Inflammatory macrophage (primary cell): Measurements from ENCODE around the gene SPATA9.
"Not testable (repeated sequence)": the region's sequence is repeated elsewhere in the genome, so short reads cannot be mapped to it uniquely, and the experiment has no call there.

Experiments
- DNase-seq, 2 donors: peaks; one replicate each; pipeline ENCODE4 v3.0.0-alpha.2; 2020 to 2022

Gene SPATA9

DNA sequence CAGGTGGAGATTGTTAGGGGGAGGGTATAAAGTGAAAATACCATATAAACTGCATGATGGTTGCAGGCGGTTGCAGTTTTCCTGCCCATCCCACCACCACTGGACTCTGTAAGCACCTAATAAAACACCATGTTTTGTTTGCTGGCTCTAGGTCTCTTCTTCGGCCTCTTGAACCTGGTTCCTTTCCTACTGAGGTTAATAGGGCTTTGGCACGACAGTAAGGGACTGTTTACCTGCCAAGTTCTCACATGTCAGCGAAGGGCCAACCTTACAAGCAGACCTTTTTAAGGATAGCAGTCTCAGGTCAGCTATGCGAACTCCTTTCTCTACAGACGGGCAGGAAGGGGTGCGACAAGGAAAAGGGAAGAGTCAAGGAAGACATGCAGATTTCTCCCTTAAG is 39.6 kb downstream of the SPATA9 start:
- no peak for DNase-seq

DNA sequence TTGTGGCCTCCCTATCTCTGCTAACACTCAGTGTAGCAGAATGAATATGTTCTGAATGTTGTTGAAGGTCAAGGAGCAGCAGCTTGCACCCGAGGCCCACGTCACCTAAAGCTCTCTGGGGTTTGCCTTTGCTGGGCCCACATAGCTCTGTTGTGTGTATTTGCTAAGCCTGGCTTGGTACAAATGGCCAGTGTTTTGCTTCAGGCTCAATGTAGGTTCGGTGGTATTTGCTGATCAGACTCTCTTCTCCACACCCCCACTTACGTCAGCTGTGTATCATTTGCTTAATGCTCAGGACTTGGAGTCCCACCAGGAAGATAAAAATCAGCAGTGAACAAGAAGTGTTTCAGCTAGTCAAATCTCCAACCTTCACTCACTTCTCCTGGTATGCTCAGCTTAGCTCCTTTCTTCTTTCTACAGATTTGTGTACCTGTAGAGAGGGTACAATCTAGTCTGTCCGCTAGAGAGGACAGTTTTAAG is 41.0 kb downstream of the SPATA9 start:
- no peak for DNase-seq

DNA sequence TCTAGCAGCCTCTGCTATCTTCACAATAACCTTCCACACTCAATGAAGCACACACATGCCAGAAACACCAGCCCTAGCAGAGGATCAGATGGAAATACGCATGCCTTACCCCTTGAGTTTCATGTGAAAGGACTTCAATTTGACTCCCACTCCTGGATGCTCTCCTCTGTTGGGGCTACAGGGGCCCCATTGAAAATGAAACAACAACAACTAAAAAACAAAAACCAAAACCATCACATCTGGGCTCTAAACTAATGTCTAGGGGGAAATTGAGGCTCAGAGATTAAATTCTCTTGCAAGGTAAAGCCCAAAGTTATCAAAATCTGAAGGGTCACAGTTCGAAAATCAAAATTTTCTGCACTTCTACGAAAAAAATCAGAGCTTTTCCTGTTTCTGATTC is 44.2 kb downstream of the SPATA9 start:
- no peak for DNase-seq

DNA sequence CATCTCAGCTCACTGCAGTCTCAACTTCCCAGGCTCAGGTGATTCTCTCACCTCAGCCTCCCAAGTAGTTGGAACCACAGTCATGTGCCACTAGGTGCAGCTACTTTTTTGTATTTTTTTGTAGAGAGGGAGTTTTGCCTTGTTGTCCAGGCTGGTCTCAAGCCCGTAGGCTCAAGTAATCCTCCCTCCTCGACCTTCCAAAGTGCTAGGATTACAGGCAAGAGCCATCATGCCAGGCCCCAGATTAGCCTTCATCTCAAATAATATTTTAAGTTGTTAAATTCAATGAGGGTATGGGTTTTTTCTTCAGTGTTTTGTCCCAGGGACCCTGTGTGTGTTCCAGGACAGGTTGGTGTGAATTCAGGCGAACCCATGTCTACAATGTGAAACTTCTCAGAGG is 48.7 kb downstream of the SPATA9 start:
- no peak for DNase-seq

DNA sequence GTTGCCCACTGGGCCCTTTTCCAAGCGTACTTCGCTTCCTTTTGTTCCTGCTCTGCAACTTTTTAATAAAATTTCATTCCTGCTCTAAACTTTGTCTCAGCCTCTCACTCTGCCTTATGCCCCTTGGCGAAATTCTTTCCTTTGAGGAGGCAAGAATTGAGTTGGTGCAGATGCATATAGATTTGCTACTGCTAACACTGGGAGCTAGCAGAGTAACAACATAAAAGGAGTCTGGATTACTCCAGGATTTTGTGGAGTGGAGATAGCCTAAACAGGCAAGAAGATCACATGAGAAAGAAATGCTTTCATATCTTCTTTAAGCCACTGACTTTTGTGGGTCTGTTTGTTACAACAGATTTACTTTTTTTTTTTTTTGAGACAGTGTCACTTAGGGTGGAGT is 49.1 kb downstream of the SPATA9 start:
- no peak for DNase-seq

DNA sequence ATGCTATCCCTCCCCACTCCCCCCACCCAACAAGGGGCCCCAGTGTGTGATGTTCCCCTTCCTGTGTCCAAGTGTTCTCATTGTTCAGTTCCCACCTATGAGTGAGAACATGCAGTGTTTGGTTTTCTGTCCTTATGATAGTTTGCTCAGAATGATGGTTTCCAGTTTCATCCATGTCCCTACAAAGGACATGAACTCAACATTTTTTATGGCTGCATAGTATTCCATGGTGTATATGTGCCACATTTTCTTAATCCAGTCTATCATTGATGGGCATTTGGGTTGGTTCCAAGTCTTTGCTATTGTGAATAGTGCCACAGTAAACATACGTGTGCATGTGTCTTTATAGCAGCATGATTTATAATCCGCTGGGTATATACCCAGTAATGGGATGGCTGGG is 49.8 kb downstream of the SPATA9 start:
- not testable (repeated sequence) for DNase-seq

DNA sequence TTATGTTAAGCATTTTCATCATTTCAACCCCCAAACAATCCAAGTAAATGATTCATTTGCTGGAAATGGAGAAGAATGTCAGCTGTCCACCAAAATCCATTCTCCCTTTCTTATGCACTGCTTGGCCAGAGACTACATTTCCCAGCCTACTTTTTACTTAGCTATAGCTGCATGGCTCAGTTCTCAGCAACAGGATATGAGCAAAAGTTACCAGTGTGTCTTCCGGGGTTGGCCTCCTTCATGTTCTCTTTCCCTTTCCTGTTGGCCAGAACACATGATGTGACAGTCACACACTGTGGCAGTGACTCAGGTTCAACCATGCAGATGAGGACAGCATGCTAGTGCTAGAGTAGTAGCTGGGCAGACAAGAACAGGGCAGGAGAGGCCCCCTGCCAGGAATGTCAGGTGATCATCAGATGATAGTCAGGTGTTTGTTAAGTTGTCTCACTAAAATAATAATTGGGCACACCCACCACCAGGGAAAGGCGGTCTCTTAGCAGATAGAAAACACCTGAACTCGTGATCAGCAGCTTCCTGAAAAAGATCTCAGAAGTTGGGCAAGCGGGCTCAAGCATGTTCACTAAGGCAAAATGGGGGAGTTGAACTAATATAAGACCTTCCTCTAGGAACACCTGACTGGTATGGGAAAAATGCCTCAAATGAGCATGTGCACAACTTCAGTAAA is 50.7 kb downstream of the SPATA9 start:
- peak; percentile 82 to 87 for DNase-seq

DNA sequence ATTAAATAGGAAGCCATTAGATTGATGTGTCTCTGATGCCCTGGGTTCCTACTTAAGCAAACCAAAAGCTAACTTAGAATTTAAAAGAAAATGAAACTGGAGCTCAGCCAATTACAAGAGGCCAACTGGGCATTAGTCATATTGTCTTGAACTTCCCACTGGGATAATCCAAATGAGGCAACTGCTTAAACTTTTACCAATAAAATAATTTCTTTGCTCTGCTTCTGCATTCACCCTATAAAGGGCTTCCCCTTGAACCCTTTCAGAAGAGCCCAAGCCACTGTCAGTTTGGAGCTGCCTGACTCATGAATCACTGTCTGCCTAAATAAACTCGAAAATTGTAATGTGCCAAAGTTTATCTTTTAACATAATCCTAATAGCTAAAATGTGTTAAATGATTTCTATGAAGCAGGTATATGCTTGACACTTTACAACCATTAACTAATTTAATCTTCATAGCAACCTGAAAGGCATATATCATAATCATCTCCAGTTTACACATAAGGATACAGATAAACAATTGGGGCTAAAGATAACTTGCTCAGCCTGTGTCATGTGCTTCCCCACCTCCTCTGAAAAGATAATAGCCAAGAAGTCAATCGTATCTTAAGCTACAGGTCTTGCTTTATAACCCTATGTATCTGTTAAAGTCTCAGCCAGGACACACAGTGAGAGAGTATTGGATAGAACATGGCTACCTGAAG is 51.4 kb downstream of the SPATA9 start:
- DNase-seq: peak in 1 of 2 donors; percentile 32

DNA sequence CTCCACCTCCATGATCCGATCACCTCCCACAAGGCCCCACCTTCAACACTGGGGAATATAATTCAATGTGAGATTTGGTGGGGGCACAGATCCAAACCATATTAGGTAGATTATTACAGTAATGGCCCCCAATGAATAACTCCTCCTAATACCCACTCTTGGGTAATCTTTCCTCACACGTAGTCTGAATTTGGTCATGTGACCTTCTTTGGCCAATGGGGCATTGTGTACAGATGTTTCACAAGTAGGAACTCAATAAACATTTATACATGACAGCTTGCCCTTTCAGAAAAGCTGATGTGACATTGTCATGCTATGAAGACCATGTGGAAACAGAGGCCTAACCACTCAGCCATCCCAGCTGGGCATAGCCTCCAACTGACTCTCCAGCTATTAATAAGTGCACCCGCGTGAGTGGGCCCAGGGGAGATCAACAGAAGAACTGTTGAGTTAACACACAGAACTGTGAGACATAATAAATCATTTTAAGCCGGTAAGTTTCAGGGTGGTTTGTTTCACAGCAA is 52.3 kb downstream of the SPATA9 start:
- DNase-seq: no peak

DNA sequence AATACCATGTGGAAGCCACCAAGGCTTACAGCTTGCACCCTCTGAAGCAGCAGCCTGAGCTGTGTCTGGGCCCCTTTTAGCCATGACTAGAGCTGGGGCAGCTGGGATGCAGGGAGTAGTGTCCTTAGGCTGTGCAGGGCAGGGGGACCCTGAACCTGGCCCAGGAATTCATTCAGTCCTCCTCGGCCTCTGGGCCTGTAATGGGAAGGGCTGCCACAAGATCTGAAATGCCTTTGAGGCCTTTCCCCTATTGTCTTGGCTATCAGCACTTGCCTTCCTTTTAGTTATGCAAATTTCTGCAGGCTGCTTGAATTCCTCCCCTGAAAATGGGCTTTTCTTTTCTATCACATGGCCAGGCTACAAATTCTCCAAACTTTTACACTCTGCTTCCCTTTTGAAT is 53.9 kb downstream of the SPATA9 start:
- DNase-seq: no peak

DNA sequence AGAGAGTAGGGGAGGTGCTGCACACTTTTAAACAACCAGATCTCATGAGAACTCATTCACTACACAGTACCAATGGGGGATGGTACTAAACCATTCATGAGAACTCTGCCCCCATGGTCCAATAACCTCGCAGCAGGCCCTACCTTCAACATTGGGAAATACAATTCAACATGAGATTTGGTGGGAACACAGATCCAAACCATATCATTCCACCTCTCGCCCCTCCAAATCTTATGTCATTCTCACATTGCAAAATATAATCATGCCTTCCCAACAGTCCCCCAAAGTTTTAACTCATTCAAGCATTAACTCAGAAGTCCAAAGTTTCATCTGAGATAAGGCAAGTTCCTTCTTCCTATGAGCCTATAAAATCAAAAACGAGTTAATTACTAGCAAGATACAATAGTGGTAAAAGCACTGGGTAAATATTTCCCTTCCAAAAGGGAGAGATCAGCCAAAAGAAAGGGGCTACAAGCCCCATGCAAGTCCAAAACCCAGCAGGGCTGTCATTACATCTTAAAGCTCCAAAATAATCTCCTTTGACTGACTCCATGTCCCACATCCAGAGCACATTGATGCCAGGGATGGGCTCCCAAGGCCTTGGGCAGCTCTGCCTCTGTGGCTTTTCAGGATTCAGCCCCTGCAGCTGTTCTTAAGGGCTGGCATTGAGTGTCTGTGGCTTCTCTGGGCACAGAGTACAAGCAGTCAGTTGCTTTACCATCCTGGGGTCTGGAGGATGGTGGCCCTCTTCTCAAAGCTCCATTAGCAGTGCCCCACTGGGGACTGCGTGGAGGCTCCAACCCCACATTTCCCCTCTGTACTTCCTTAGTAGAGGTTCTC is 54.6 kb downstream of the SPATA9 start:
- DNase-seq: no peak

DNA sequence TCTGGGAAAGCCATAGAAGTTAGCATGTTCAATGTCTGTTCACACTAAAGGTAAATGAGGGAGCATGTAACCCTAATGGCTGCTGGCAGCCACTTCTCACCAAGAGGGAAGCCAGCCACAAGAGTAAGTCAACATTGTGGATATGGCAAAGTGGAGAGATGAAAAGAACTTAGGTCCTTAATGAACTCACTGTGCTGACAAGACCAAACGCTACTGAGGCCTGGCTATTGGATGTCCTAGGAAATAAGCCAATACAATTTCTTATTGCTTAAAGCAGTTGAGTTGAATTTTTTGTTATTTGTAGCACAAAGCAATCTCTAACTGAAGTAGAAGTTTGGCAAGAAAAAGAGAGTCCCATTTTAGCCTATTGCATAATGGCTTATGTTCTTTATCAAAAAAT is 56.1 kb downstream of the SPATA9 start:
- no peak for DNase-seq

DNA sequence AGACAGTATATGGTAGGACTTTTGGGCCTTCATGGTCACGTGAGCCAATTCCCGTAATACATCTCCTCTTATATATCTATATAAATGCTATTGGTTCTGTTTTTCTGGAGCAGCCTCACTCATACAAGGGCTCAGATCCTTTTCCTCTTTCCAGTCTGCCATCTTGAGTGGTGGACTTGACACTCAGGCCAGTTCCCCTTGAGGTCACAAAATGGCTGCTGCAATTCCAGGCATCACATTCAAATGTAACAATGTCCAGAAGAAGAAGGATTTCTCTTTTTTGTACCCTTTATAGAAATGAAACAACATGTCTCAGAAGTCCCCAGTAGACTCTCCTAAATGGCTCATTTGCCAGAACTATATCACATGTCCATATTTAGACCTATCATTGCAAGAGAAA is 58.4 kb downstream of the SPATA9 start:
- no peak for DNase-seq

DNA sequence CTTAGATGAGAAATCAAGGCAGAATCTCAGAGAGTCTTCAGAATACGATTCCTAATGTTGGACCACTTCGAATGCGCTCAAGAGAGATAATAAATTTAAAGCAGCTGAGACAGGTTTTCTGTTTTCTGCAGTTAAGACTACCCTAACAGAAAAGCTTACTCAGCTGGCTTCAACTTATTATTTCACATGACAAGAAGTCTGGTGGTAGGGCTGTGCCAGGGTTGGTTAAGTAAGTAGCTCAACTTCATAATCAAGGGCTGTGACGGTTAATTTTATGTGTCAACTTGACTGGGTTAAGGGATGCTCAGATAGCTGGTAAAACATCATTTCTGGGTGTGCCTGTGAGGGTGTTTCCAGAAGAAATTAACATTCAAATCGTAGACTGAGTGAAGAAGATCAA is 59.1 kb downstream of the SPATA9 start:
- DNase-seq: no peak

DNA sequence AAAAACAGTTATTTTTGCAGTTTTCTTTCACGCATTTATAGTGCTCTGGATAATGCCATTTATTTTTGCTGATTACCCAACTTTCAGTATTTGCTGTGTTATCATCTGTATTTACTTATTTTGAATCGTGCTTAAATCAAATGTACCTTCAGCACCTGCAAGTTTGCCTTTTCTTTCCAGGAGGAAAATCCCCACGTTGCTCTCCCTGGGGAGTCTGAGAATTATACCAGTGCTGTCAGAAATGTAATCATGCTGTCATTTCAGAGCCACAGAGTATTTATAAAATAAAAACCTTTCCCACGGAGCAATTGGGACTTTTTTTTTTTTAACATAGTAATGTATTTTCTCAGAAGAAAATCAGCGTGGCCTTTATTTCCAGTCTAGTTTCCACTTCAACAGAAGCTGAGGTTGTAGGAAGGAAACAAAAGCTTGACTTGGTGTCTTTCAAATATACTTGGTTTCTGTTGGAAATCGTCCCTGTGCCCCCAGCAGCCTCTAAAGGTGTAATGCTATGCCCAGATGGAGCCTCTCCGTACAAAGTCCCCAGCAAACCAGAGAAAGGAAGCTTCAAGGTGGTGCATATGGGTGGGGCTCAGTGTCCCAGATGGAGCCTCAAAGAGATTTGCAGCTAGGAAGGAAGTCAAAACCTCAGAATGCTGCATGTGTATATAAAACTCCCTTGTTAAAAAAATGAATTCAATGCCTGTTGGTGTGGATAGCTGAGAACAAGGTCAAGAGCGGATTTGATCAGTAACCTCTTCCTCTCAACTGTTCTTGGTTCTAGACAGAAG is 60.8 kb downstream of the SPATA9 start:
- no peak for DNase-seq

DNA sequence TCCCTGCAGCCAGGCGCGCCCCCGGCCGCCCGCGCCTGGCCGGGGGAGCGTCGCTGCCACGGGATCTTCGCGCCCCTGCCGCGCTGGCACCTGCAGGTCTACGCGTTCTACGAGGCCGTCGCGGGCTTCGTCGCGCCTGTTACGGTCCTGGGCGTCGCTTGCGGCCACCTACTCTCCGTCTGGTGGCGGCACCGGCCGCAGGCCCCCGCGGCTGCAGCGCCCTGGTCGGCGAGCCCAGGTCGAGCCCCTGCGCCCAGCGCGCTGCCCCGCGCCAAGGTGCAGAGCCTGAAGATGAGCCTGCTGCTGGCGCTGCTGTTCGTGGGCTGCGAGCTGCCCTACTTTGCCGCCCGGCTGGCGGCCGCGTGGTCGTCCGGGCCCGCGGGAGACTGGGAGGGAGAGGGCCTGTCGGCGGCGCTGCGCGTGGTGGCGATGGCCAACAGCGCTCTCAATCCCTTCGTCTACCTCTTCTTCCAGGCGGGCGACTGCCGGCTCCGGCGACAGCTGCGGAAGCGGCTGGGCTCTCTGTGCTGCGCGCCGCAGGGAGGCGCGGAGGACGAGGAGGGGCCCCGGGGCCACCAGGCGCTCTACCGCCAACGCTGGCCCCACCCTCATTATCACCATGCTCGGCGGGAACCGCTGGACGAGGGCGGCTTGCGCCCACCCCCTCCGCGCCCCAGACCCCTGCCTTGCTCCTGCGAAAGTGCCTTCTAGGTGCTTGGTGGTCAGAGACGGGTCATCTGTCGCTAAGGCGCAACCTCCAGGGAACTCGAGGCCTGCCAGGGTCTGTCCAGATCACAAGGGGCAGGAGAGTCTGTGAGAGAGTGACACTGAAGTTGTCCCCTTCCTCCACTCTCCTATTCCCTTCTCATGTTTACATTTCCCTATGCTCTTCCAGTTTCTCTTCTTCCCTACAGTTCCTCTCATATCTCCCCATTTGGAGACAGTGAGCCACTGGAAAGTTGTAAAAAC is 61.6 kb downstream of the SPATA9 start:
- DNase-seq: peak in 1 of 2 donors; percentile 34

DNA sequence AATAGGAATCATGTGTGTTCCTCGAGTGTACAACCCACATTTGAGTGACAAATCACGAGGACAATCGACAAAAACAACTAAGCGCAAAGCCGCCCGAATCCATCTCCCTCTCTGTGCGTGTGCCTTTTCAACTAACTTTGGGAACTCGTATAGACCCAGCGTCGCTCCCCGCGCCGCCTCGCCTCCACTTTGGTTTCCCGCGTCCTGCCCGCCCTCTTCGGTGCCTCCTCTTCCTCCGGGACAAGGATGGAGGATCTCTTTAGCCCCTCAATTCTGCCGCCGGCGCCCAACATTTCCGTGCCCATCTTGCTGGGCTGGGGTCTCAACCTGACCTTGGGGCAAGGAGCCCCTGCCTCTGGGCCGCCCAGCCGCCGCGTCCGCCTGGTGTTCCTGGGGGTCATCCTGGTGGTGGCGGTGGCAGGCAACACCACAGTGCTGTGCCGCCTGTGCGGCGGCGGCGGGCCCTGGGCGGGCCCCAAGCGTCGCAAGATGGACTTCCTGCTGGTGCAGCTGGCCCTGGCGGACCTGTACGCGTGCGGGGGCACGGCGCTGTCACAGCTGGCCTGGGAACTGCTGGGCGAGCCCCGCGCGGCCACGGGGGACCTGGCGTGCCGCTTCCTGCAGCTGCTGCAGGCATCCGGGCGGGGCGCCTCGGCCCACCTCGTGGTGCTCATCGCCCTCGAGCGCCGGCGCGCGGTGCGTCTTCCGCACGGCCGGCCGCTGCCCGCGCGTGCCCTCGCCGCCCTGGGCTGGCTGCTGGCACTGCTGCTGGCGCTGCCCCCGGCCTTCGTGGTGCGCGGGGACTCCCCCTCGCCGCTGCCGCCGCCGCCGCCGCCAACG is 62.5 kb downstream of the SPATA9 start, which contains the start of gene GPR150:
Gene GPR150 (plus strand): TSS at position 58 of the 840 bp plus-strand sequence. CDS start 189 bp downstream, at position 247.
- DNase-seq: peak; percentile 62 to 79

DNA sequence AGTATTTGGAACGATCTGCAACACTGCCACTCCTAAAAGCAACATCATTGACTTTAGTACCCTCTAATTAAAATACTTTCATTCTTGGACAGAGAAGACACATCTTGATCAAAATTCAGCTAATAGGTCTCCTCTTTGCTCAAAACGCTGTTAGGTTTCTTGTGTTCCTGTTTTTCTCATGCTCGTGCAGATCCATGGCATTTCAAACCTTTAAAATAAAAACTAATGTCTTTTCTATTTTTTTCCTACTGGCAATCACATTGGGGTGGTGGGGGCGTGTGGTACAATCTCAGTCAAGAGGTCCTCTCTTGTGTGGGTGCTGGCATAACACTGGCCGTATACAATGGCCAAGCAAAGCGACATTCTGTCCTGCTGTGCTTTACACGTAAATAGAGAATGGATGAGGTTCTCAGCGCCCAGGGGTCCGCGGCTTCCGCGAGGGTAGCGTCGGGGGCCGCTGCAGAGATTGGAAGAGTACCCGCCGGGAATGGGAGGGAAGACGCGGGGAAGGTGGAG is 63.2 kb downstream of the SPATA9 start:
- no peak for DNase-seq

DNA sequence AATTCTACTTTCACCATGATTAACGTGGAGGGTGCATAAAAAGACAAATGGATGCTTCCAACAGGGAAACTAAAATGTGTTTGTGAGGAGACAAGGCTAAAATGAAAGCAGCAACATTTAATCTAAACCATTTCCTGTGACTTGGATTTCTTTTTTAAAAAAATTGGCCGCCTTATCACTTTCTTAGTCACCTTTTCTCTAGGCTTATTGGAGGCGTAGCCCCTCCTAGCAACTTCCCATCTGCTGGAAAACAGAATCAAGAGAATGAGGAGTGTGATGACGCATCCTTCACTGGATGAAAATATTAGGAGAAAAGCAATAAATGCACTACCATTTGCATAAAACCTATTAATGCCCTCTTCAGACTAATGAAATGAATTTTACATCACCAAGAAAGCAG is 63.7 kb downstream of the SPATA9 start:
- DNase-seq: no peak

DNA sequence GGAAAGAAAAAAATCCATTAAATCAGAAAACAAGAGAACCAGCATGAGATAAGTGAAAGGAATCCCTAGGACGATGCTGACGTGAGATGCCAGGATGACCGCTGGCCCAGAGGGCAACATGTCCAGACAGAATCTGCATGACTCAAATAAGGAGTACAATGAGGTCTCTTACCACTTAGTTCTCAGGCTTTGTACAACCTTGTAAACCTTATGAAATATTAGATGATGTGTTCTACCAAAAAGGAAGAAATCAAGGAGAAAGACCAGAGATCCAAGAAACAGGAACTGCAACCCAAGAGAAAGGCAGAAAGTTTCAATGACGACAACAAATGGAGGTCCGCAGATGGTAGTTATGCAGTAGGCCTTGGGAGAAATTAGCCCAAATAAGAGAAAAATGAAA is 65.7 kb downstream of the SPATA9 start:
- no peak for DNase-seq
